ENCODE data around the gene SLC1A2. TPM values are rescaled to one million over a fixed set of nuclear protein-coding genes. Genes with fewer than 3 reads are reported as not detected.

The SLC1A2 gene
- total RNA-seq, 6 experiments from 2014 or later = 1.7 to 2.4 (median 2.1) TPM

DNA sequence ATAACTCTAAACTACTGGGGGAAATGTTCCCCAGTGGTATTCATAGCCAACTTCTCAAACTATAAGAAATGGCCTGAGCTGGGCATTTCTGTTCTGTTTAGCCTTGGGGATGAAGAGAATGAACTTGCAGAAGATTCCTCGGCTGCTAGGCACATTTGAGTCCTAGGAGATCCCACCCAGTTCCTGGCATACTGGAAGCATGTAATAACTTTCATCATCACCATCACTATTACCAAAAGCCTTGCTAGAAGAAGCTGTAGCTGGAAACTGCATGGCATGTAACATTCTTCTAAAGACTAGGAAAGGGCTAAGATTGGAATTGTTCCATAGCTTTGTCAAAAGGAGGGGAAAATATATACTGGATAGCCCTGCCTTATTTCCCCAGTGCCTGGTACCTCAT is 40.1 kb upstream of the SLC1A2 start:
- no peaks in the 10 kb centered on the region for H3K27me3 Mint-ChIP-seq (ENCODE audit: insufficient read depth)
- H3K4me1 Mint-ChIP-seq (ENCODE audit: low read depth) = peaks cover 10% of the 10 kb centered on the region; the same call in 1 of the 2 replicates
- no peak for DNase-seq
- no peak overlapping the region for H3K27ac Mint-ChIP-seq
- peaks cover 58% of the 10 kb centered on the region for H3K36me3 Mint-ChIP-seq (ENCODE audit: low read depth)
- TF ChIP-seq, protein P1, sequence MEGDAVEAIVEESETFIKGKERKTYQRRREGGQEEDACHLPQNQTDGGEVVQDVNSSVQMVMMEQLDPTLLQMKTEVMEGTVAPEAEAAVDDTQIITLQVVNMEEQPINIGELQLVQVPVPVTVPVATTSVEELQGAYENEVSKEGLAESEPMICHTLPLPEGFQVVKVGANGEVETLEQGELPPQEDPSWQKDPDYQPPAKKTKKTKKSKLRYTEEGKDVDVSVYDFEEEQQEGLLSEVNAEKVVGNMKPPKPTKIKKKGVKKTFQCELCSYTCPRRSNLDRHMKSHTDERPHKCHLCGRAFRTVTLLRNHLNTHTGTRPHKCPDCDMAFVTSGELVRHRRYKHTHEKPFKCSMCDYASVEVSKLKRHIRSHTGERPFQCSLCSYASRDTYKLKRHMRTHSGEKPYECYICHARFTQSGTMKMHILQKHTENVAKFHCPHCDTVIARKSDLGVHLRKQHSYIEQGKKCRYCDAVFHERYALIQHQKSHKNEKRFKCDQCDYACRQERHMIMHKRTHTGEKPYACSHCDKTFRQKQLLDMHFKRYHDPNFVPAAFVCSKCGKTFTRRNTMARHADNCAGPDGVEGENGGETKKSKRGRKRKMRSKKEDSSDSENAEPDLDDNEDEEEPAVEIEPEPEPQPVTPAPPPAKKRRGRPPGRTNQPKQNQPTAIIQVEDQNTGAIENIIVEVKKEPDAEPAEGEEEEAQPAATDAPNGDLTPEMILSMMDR (IDR thresholded peaks at IDR 0.05) = no peak
- no peak overlapping the region for H3K4me3 Mint-ChIP-seq
- H3K9me3 Mint-ChIP-seq = no peaks in the 10 kb centered on the region

DNA sequence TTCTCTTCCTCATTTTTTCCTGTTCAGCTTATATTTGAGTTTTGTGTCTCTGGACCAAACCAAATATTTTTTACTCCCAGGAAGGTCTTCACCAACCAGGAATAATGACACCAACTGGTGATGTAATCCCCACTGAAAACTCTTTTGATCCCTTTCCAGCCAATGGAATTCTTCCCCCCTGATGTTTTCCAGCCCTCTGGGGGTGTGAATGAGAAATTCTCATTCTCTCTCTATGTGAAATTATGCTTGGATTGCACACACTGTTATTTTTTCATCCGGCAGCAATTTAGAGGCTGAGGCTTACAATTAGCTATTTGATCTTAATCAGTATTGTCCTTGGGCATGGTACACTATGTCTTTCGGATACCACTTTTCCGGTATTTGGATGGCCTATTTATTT is 39.5 kb upstream of the SLC1A2 start:
- no peak overlapping the region for H3K27ac Mint-ChIP-seq
- H3K4me1 Mint-ChIP-seq (ENCODE audit: low read depth) = peaks cover 8% of the 10 kb centered on the region; the same call in 1 of the 2 replicates
- peaks cover 60% of the 10 kb centered on the region for H3K36me3 Mint-ChIP-seq (ENCODE audit: low read depth)
- no peak for DNase-seq
- no peaks in the 10 kb centered on the region for H3K27me3 Mint-ChIP-seq (ENCODE audit: insufficient read depth)
- TF ChIP-seq, protein P1 (IDR thresholded peaks at IDR 0.05) = no peak
- no peaks in the 10 kb centered on the region for H3K9me3 Mint-ChIP-seq
- H3K4me3 Mint-ChIP-seq = no peak overlapping the region

- H3K27ac Mint-ChIP-seq = no peak overlapping the region
- H3K36me3 Mint-ChIP-seq (ENCODE audit: low read depth) = peaks cover 65% of the 10 kb centered on the region
- no peaks in the 10 kb centered on the region for H3K27me3 Mint-ChIP-seq (ENCODE audit: insufficient read depth)
- no peak for DNase-seq
- H3K4me1 Mint-ChIP-seq (ENCODE audit: low read depth) = peaks cover 8% of the 10 kb centered on the region; the same call in 1 of the 2 replicates
- H3K9me3 Mint-ChIP-seq = no peaks in the 10 kb centered on the region; the same call in 1 of the 2 replicates
- no peak overlapping the region for H3K4me3 Mint-ChIP-seq
- TF ChIP-seq, protein P1 (IDR thresholded peaks at IDR 0.05) = no peak
Measured at GRCh38 chr11:35454362-35454761, 35.0 kb upstream of the SLC1A2 start.

- Mint-ChIP-seq H3K36me3 (ENCODE audit: low read depth) (peaks cover 76% of the 10 kb centered on the region), H3K4me1 (ENCODE audit: low read depth) (no peaks in the 10 kb centered on the region), H3K4me3 (no peak overlapping the region), H3K27me3 (ENCODE audit: insufficient read depth) (no peaks in the 10 kb centered on the region), H3K9me3 (no peaks in the 10 kb centered on the region), H3K27ac (no peak overlapping the region)
- no peak for DNase-seq
- TF ChIP-seq, protein P1 (IDR thresholded peaks at IDR 0.05) = no peak
Measured at GRCh38 chr11:35436581-35437250, 17.4 kb upstream of the SLC1A2 start.

DNA sequence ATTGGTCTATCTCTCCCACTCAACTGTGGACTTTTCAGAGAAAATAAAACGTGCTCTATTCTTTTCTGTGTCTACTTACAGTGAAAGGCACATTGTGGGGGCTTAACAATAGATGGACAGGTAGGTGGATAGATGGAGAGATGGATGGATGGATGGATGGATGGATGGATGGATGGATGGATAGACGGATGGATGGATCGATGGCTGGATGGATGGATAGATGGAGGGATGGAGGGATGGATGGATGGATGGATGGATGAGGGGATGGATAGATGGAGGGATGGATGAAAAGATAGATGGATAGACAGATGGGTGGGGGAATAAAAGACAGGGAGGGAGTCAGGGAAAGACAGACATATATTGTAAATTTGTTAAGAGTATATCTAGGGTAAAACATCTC is 14.2 kb upstream of the SLC1A2 start:
- TF ChIP-seq, protein P1 (IDR thresholded peaks at IDR 0.05) = no peak
- Mint-ChIP-seq H3K4me1 (ENCODE audit: low read depth) (no peaks in the 10 kb centered on the region), H3K27me3 (ENCODE audit: insufficient read depth) (no peaks in the 10 kb centered on the region), H3K27ac (0 out of 2 replicates have a peak overlapping the region, but pooled peaks have one; percentile 4), H3K36me3 (ENCODE audit: low read depth) (peaks cover 76% of the 10 kb centered on the region), H3K4me3 (no peak overlapping the region), H3K9me3 (no peaks in the 10 kb centered on the region)
- no peak for DNase-seq

All from HFFc6 (cell line).